Neuronal stem cell (in vitro differentiated cells): ENCODE results near the gene GP2.

Experiments used
- DNase-seq: peaks from one replicate; pipeline ENCODE4 v3.0.0-alpha.2; 2013; ENCODE audit warnings: low spot score
- H2AFZ ChIP-seq: one replicate; pipeline ENCODE4 v1.6.1; 2013; ENCODE audit warnings: mild to moderate bottlenecking, low read length, inconsistent platforms
- H2AK5ac ChIP-seq: 2 replicates; pipeline ENCODE4 v1.6.1; 2013; ENCODE audit warnings: low read depth, mild to moderate bottlenecking, inconsistent platforms, low read length, moderate library complexity, mixed read lengths
- H2BK120ac ChIP-seq: 2 replicates; pipeline ENCODE4 v1.6.1; 2013; ENCODE audit warnings: low read depth, mild to moderate bottlenecking, inconsistent platforms, low read length, moderate library complexity, mixed read lengths
- H2BK12ac ChIP-seq: one replicate; pipeline ENCODE4 v1.6.1; 2013; ENCODE audit warnings: low read length, inconsistent platforms
- H2BK15ac ChIP-seq: 2 replicates; pipeline ENCODE4 v1.6.1; 2013; ENCODE audit warnings: mild to moderate bottlenecking, low read length, inconsistent platforms, mixed read lengths
- H2BK5ac ChIP-seq: one replicate; pipeline ENCODE4 v1.6.1; 2013; ENCODE audit warnings: inconsistent platforms, mild to moderate bottlenecking, low read length, moderate library complexity
- H3K14ac ChIP-seq: one replicate; pipeline ENCODE4 v1.6.1; 2013; ENCODE audit warnings: low read length, inconsistent platforms
- H3K18ac ChIP-seq: 2 replicates; pipeline ENCODE4 v1.6.1; 2013; ENCODE audit warnings: low read length, inconsistent platforms
- H3K23ac ChIP-seq: 2 replicates; pipeline ENCODE4 v1.6.1; 2013; ENCODE audit warnings: low read depth, mild to moderate bottlenecking, mixed read lengths, low read length, inconsistent platforms; ENCODE audit not compliant: poor library complexity
- H3K27ac ChIP-seq: replicated peaks from 3 replicates; pipeline ENCODE4 v1.5.1; 2013; ENCODE audit warnings: low read length, inconsistent platforms
- H3K27me3 ChIP-seq, 3 experiments: 2 replicates each; pipeline ENCODE4 v1.6.1; 2013; ENCODE audit warnings: low read length in 3 of 3, mild to moderate bottlenecking in 2 of 3, inconsistent platforms in 1 of 3, low read depth in 1 of 3, mixed read lengths in 1 of 3, moderate library complexity in 1 of 3; ENCODE audit not compliant: control insufficient read depth in 3 of 3, insufficient read depth in 3 of 3
- H3K36me3 ChIP-seq, 2 donors: replicated peaks in 1 of 2; 2 replicates each; pipeline ENCODE4 v1.6.1; 2013; ENCODE audit warnings: low read length in 2 of 2; ENCODE audit not compliant: control insufficient read depth in 2 of 2, insufficient read depth in 2 of 2
- H3K4ac ChIP-seq: 2 replicates; pipeline ENCODE4 v1.6.1; 2013; ENCODE audit warnings: inconsistent platforms, mild to moderate bottlenecking, low read length, moderate library complexity
- H3K4me1 ChIP-seq, 2 donors: 1 replicate in 1 of 2; 2 replicates in 1 of 2; pipeline ENCODE4 v1.6.1; 2013; ENCODE audit warnings: low read length in 2 of 2, low read depth in 1 of 2; ENCODE audit not compliant: control insufficient read depth in 2 of 2, insufficient read depth in 1 of 2
- H3K4me2 ChIP-seq: one replicate; pipeline ENCODE4 v1.6.1; 2013; ENCODE audit warnings: mild to moderate bottlenecking, low read length, inconsistent platforms; ENCODE audit not compliant: insufficient read depth, poor library complexity, severe bottlenecking
- H3K4me3 ChIP-seq, 2 donors: 2 replicates each; pipeline ENCODE4 v1.5.1; 2013; ENCODE audit warnings: low read length in 2 of 2, mild to moderate bottlenecking in 2 of 2, inconsistent platforms in 1 of 2, moderate library complexity in 1 of 2
- H3K79me1 ChIP-seq: one replicate; pipeline ENCODE4 v1.6.1; 2013; ENCODE audit warnings: low read depth, mild to moderate bottlenecking, inconsistent platforms, low read length, moderate library complexity
- H3K9ac ChIP-seq: one replicate; pipeline ENCODE4 v1.6.1; 2013; ENCODE audit warnings: mild to moderate bottlenecking, low read depth, low read length, inconsistent platforms; ENCODE audit not compliant: poor library complexity
- H3K9me3 ChIP-seq, 2 donors: replicated peaks in 1 of 2; 2 replicates each; pipeline versions ENCODE3 to v1.6.1; 2013; ENCODE audit warnings: low read length in 2 of 2, mild to moderate bottlenecking in 2 of 2, inconsistent platforms in 1 of 2, low read depth in 1 of 2, mixed read lengths in 1 of 2, moderate library complexity in 1 of 2; ENCODE audit not compliant: control insufficient read depth in 2 of 2, insufficient read depth in 1 of 2
- H4K8ac ChIP-seq: one replicate; pipeline ENCODE4 v1.6.1; 2013; ENCODE audit warnings: low read depth, mild to moderate bottlenecking, inconsistent platforms, low read length, moderate library complexity
- H4K91ac ChIP-seq: one replicate; pipeline ENCODE4 v1.6.1; 2013; ENCODE audit warnings: low read length, low read depth, mild to moderate bottlenecking, inconsistent platforms; ENCODE audit not compliant: poor library complexity
- WGBS, 2 donors: extraction: QIAGEN DNeasy Blood & Tissue Kit; methylation state at CpG; one replicate each; pipeline ENCODE4 v1.1.7; 2013; ENCODE audit warnings: missing lambda C conversion rate in 2 of 2, mixed read lengths in 1 of 2; ENCODE audit not compliant: insufficient read length in 2 of 2, insufficient replicate concordance in 1 of 2; ENCODE audit errors: extremely low coverage in 2 of 2; 5-methylcytosine and 5-hydroxymethylcytosine counted together

Gene GP2

GRCh38 chr16:20363191-20363590 lies 35.9 kb upstream of the GP2 start:
- Histone ChIP-seq H3K27me3 (no peaks in the 10 kb centered on the region), H3K4ac (no peak overlapping the region), H4K8ac (no peak overlapping the region), H3K23ac (no peak overlapping the region), H3K14ac (no peak overlapping the region), H3K36me3 (no peaks in the 10 kb centered on the region), H3K4me2 (no peak overlapping the region), H3K4me1 (no peaks in the 10 kb centered on the region), H3K27ac (no peak overlapping the region), H3K79me1 (no peaks in the 10 kb centered on the region), H2BK12ac (no peak overlapping the region), H3K9me3 (no peaks in the 10 kb centered on the region), H2AFZ (no peak overlapping the region), H2BK5ac (no peak overlapping the region), H3K9ac (no peak overlapping the region), H2BK120ac (no peak overlapping the region), H2BK15ac (no peak overlapping the region), H3K4me3 (no peak overlapping the region), H3K18ac (no peak overlapping the region), H2AK5ac (no peak overlapping the region), H4K91ac (no peak overlapping the region)
- no CpG with 5 or more reads among the region's 2 CpGs for WGBS, 2 donors
- no peak for DNase-seq

- no peak overlapping the region for H2AFZ ChIP-seq
- no peak overlapping the region for H3K4me3 ChIP-seq
- H3K23ac ChIP-seq = no peak overlapping the region
- H2BK15ac ChIP-seq = no peak overlapping the region
- H4K91ac ChIP-seq = no peak overlapping the region
- WGBS, 2 donors = no CpG with 5 or more reads among the region's 2 CpGs
- no peak overlapping the region for H3K4ac ChIP-seq
- no peaks in the 10 kb centered on the region for H3K27me3 ChIP-seq
- no peaks in the 10 kb centered on the region for H3K79me1 ChIP-seq
- no peak overlapping the region for H2BK12ac ChIP-seq
- no peaks in the 10 kb centered on the region for H3K9me3 ChIP-seq
- no peak overlapping the region for H3K9ac ChIP-seq
- no peaks in the 10 kb centered on the region for H3K4me1 ChIP-seq
- DNase-seq = peak; percentile 15
- no peak overlapping the region for H2BK5ac ChIP-seq
- H3K14ac ChIP-seq = no peak overlapping the region
- H2AK5ac ChIP-seq = no peak overlapping the region
- no peaks in the 10 kb centered on the region for H3K36me3 ChIP-seq
- H2BK120ac ChIP-seq = no peak overlapping the region
- H3K4me2 ChIP-seq = no peak overlapping the region
- no peak overlapping the region for H3K18ac ChIP-seq
- no peak overlapping the region for H4K8ac ChIP-seq
- no peak overlapping the region for H3K27ac ChIP-seq
These were observed 32.7 kb upstream of the GP2 start for GRCh38 chr16:20359997-20360396.

GRCh38 chr16:20355114-20355782 lies 27.9 kb upstream of the GP2 start:
- Histone ChIP-seq H3K36me3 (no peaks in the 10 kb centered on the region), H3K9ac (no peak overlapping the region), H2BK15ac (no peak overlapping the region), H3K4ac (no peak overlapping the region), H4K8ac (no peak overlapping the region), H3K14ac (no peak overlapping the region), H2BK5ac (no peak overlapping the region), H2AK5ac (no peak overlapping the region), H3K4me3 (no peak overlapping the region), H2BK12ac (no peak overlapping the region), H3K27me3 (no peaks in the 10 kb centered on the region), H3K27ac (no peak overlapping the region), H3K18ac (no peak overlapping the region), H2BK120ac (no peak overlapping the region), H3K4me2 (no peak overlapping the region), H3K4me1 (no peaks in the 10 kb centered on the region), H2AFZ (no peak overlapping the region), H3K79me1 (no peaks in the 10 kb centered on the region), H4K91ac (no peak overlapping the region), H3K23ac (no peak overlapping the region), H3K9me3 (no peaks in the 10 kb centered on the region)
- no peak for DNase-seq
- no CpG with 5 or more reads among the region's 7 CpGs for WGBS, 2 donors

- no peaks in the 10 kb centered on the region for H3K36me3 ChIP-seq
These were observed 26.1 kb upstream of the GP2 start for GRCh38 chr16:20353379-20353778.

More at GRCh38 chr16:20353379-20353778, 26.1 kb upstream of the GP2 start:
- DNase-seq = no peak
- Histone ChIP-seq H2BK12ac (no peak overlapping the region), H3K14ac (no peak overlapping the region), H3K9me3 (no peaks in the 10 kb centered on the region), H2BK15ac (no peak overlapping the region), H3K4me2 (no peak overlapping the region), H3K4me3 (no peak overlapping the region), H3K23ac (no peak overlapping the region), H2AK5ac (no peak overlapping the region), H3K79me1 (no peaks in the 10 kb centered on the region), H3K9ac (no peak overlapping the region), H3K4ac (no peak overlapping the region), H2AFZ (no peak overlapping the region), H4K8ac (no peak overlapping the region), H2BK5ac (no peak overlapping the region), H3K27ac (no peak overlapping the region), H3K4me1 (no peaks in the 10 kb centered on the region), H3K18ac (no peak overlapping the region), H2BK120ac (no peak overlapping the region), H4K91ac (no peak overlapping the region), H3K27me3 (no peaks in the 10 kb centered on the region)
